Adrenal gland (tissue), 5 donors: Measurements from ENCODE around the gene ITGA1.

Experiments used
- CTCF ChIP-seq, 6 experiments: fragments of 450-650 bp in 4 of 6; fragments of 200-600 bp in 2 of 6; sonication (generic) in 1 of 6; IDR thresholded peaks; 1 replicate in 5 of 6; 2 replicates in 1 of 6; pipeline versions ENCODE4 v1.5.1 to v1.8.0; 2016 to 2021; ENCODE audit warnings: antibody characterized with exemption in 6 of 6, mild to moderate bottlenecking in 2 of 6, moderate library complexity in 1 of 6
- POLR2A ChIP-seq, 2 donors: fragments of 450-650 bp; IDR thresholded peaks; one replicate each; pipeline ENCODE4 v1.6.1; 2017; ENCODE audit warnings: antibody characterized with exemption in 2 of 2, mild to moderate bottlenecking in 2 of 2, moderate library complexity in 1 of 2
- donor health status: DM: no; HTN: no; CAD: no.

DNA sequence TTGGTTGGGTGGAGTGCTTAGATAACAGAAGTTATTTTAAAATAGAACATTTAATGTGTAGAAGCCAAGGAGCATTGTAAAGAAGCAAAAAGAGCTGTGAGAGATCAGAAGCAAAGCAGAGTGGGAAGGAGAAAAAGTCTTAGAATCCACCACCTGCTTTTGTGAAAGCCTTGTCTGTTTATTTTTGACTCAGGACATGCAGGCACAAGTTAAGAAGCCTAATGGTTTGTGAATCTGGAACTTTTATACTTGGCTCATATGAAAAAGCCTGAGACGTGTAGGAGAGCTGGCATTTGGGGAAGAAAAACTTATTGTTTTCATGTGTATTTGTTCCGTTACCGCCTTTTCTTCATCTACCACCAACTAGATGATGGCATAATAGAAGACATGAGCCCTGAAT is 163.0 kb downstream of the ITGA1 start:
- no peak for TF ChIP-seq CTCF (IDR thresholded peaks at IDR 0.05)
- TF ChIP-seq POLR2A (IDR thresholded peaks at IDR 0.05): no peak
